BE2C (cell line): ENCODE results near the gene CCDC85B.
A peak's percentile ranks its signal among the peaks of the same experiment; 100 is the strongest.

ENCODE experiments used
- DNase-seq: peaks from one replicate; pipeline ENCODE4 v3.0.0-alpha.2; 2020
- H3K27me3 ChIP-seq: fragments of 250-450 bp; sonication (Bioruptor Pico); 2 replicates; pipeline ENCODE4 v1.5.1; 2020; ENCODE audit warnings: mild to moderate bottlenecking
- H3K36me3 ChIP-seq: fragments of 250-450 bp; sonication (Bioruptor Pico); 2 replicates; pipeline ENCODE4 v1.5.1; 2020; ENCODE audit warnings: mild to moderate bottlenecking
- H3K4me1 ChIP-seq: fragments of 250-450 bp; sonication (Bioruptor Pico); 2 replicates; pipeline ENCODE4 v1.5.1; 2020
- H3K4me3 ChIP-seq: 2 replicates; pipeline ENCODE4 v1.5.1; 2011; ENCODE audit warnings: low read depth, low read length
- H3K9me3 ChIP-seq: fragments of 250-450 bp; sonication (Bioruptor Pico); 2 replicates; pipeline ENCODE4 v1.5.1; 2020
- TF ChIP-seq, protein P1 (sequence below): IDR thresholded peaks from 2 replicates; pipeline ENCODE4 v1.5.1; 2012; ENCODE audit warnings: mild to moderate bottlenecking, low read depth, low read length

Gene CCDC85B

DNA sequence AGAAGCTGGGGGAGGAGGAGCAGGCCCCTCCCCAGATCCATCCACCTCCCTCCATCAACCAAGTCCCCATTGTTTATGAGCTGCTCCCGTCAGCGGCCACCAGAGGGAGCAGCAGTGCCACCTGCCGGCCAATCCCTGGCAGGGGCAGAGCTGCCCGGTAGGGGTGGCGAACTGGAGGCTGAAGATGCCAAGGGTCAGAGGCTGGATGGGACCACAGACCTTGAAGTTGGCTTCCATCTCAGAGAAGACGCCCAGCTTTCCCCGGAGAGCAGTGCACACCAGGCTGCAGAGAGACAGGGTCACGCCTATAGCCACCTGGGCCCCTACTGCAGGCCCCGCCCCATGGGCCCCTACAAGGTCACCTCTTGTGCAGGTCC, 5.8 kb upstream of the CCDC85B start:
- H3K4me1 ChIP-seq, result peaks cover 3% of the 10 kb centered on the region
- no peaks in the 10 kb centered on the region for H3K9me3 ChIP-seq
- H3K27me3 ChIP-seq, result no peaks in the 10 kb centered on the region
- H3K4me3 ChIP-seq, result no peak overlapping the region
- DNase-seq, result peak; percentile 84
- peaks cover 35% of the 10 kb centered on the region for H3K36me3 ChIP-seq
- TF ChIP-seq, protein P1, sequence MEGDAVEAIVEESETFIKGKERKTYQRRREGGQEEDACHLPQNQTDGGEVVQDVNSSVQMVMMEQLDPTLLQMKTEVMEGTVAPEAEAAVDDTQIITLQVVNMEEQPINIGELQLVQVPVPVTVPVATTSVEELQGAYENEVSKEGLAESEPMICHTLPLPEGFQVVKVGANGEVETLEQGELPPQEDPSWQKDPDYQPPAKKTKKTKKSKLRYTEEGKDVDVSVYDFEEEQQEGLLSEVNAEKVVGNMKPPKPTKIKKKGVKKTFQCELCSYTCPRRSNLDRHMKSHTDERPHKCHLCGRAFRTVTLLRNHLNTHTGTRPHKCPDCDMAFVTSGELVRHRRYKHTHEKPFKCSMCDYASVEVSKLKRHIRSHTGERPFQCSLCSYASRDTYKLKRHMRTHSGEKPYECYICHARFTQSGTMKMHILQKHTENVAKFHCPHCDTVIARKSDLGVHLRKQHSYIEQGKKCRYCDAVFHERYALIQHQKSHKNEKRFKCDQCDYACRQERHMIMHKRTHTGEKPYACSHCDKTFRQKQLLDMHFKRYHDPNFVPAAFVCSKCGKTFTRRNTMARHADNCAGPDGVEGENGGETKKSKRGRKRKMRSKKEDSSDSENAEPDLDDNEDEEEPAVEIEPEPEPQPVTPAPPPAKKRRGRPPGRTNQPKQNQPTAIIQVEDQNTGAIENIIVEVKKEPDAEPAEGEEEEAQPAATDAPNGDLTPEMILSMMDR, result peak; percentile 100

DNA sequence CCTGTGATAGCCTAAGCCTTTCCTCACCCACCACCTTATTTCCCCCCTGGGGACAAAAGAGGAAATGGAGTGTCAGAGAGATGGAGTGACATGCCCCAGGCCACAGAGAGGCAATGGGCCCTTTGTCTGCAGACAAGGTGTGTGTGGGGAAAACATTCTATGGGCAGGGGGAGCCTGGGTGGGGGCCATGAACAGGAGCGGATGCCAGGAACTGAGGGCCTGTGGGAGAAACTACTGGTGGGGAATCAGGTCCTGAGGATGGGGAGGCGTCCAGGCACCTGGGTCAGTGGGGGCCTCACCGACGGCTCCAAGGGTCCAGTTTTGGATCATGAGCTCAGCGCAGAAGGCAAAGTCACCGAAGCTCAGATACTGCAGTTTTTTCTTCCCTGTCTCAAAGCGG, 5.2 kb upstream of the CCDC85B start:
- H3K36me3 ChIP-seq, result peaks cover 35% of the 10 kb centered on the region
- H3K4me1 ChIP-seq, result peaks cover 8% of the 10 kb centered on the region
- no peak for DNase-seq

DNA sequence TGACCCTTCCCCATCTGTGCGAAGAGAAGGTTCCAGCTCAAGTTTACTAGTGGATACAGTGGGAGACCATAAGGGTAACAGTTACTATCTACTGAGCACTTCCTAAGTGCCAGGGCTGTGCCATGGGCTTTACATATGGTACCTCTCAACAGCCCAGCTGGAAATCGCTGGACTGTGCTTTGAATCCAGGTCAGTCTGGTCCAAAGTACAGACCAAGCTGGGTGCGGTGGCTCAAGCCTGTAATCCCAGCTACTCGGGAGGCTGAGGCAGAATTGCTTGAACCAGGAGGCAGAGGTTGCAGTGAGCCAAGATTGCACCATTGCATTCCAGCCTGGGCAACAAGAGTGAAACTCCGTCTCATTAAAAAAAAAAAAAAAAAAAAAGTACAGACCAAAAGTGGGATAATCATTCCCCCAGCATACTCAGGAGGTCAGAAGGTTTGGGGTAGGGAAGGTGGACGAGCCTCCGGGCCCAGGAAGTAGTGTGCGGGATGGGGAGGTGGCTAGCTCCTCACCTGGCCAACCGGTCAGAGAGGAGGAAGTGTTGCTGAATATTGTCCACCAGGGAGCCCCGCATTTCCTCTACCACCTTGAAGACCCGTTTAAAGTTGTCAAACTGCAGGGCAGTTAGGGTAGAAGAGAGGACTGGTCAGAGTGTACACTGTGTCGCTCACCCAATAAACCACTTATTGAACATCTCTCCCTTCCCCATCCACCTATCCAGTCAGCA, 4.5 kb upstream of the CCDC85B start:
- Histone ChIP-seq H3K36me3 (peaks cover 35% of the 10 kb centered on the region), H3K4me1 (peaks cover 8% of the 10 kb centered on the region)
- TF ChIP-seq, protein P1, result no peak

More for the DNA sequence above, 5.2 kb upstream of the CCDC85B start:
- H3K9me3 ChIP-seq, result no peaks in the 10 kb centered on the region
- TF ChIP-seq, protein P1, result no peak
- no peak overlapping the region for H3K4me3 ChIP-seq
- no peaks in the 10 kb centered on the region for H3K27me3 ChIP-seq

GRCh38 chr11:65886826-65887722, 3.4 kb upstream of the CCDC85B start:
- TF ChIP-seq, protein P1, result no peak
- peaks cover 35% of the 10 kb centered on the region for H3K36me3 ChIP-seq

More for the DNA sequence above, 4.5 kb upstream of the CCDC85B start:
- DNase-seq, result no peak
- H3K4me3 ChIP-seq, result no peak overlapping the region
- no peaks in the 10 kb centered on the region for H3K27me3 ChIP-seq
- no peaks in the 10 kb centered on the region for H3K9me3 ChIP-seq

GRCh38 chr11:65887723-65888162, 2.7 kb upstream of the CCDC85B start:
- DNase-seq, result no peak
- Histone ChIP-seq H3K27me3 (no peaks in the 10 kb centered on the region), H3K36me3 (peaks cover 33% of the 10 kb centered on the region), H3K9me3 (no peaks in the 10 kb centered on the region), H3K4me3 (peak overlapping the region; percentile 77), H3K4me1 (peaks cover 8% of the 10 kb centered on the region)
- TF ChIP-seq, protein P1, result no peak

More at GRCh38 chr11:65886826-65887722, 3.4 kb upstream of the CCDC85B start:
- DNase-seq, result no peak
- Histone ChIP-seq H3K4me1 (peaks cover 8% of the 10 kb centered on the region), H3K27me3 (no peaks in the 10 kb centered on the region), H3K4me3 (peak overlapping the region; percentile 77), H3K9me3 (no peaks in the 10 kb centered on the region)
